LHCN-M2 (cell line): Measurements from ENCODE around the gene REPS1. TPM values are rescaled to one million over a fixed set of nuclear protein-coding genes. Genes with fewer than 3 reads are reported as not detected.

Source experiments
- DNase-seq: peaks from one replicate; pipeline ENCODE4 v3.0.0-alpha.2; 2012; ENCODE audit warnings: low read depth
- total RNA-seq: library from RNA; depleted of rRNA; stranded (reverse); fragments of >200 nt; gene quantifications from 2 replicates; pipeline ENCODE4 v1.2.3, GENCODE V29; 2014

The REPS1 gene
- total RNA-seq, 1 experiment from 2014 or later: 46.1 TPM

GRCh38 chr6:138926579-138926978 is 61.5 kb downstream of the REPS1 start:
- DNase-seq: no peak

- no peak for DNase-seq
These were observed 62.2 kb downstream of the REPS1 start for GRCh38 chr6:138925806-138926205.

GRCh38 chr6:138923561-138923960 is 64.5 kb downstream of the REPS1 start:
- DNase-seq: no peak

- DNase-seq: no peak
These were observed 67.1 kb downstream of the REPS1 start for GRCh38 chr6:138920906-138921305.

GRCh38 chr6:138914701-138915100 is 73.4 kb downstream of the REPS1 start:
- DNase-seq: no peak

- DNase-seq: no peak
These were observed 75.7 kb downstream of the REPS1 start for GRCh38 chr6:138912308-138912707.

GRCh38 chr6:138909975-138910374 is 78.1 kb downstream of the REPS1 start:
- no peak for DNase-seq

GRCh38 chr6:138909511-138909910 is 78.5 kb downstream of the REPS1 start:
- no peak for DNase-seq

GRCh38 chr6:138907167-138907566 is 80.9 kb downstream of the REPS1 start:
- no peak for DNase-seq

- peak; percentile 19 for DNase-seq
These were observed 91.0 kb downstream of the REPS1 start for GRCh38 chr6:138897031-138897430.

GRCh38 chr6:138896104-138896756 is 91.8 kb downstream of the REPS1 start:
- DNase-seq: no peak

GRCh38 chr6:138891255-138891986 is 96.6 kb downstream of the REPS1 start:
- DNase-seq: peak; percentile 22

- DNase-seq: no peak
These were observed 102.8 kb downstream of the REPS1 start for GRCh38 chr6:138885156-138885819.

- no peak for DNase-seq
These were observed 105.6 kb downstream of the REPS1 start for GRCh38 chr6:138882369-138883017.

GRCh38 chr6:138873191-138873590 is 114.9 kb downstream of the REPS1 start:
- DNase-seq: no peak

GRCh38 chr6:138869398-138869797 is 118.7 kb downstream of the REPS1 start:
- no peak for DNase-seq

GRCh38 chr6:138868181-138868580 is 119.9 kb downstream of the REPS1 start:
- no peak for DNase-seq

GRCh38 chr6:138865480-138866109 is 122.5 kb downstream of the REPS1 start:
- DNase-seq: no peak

- peak; percentile 64 for DNase-seq
These were observed 123.6 kb downstream of the REPS1 start for GRCh38 chr6:138864343-138864890.

- no peak for DNase-seq
These were observed 124.7 kb downstream of the REPS1 start for GRCh38 chr6:138863321-138863720.

GRCh38 chr6:138862456-138862855 is 125.6 kb downstream of the REPS1 start:
- peak; percentile 12 for DNase-seq
